Neutrophil (primary cell): ENCODE data around the gene RER1.

Experiments used
- H3K27ac ChIP-seq: fragments of 200-600 bp; sonication (generic); 2 replicates; pipeline ENCODE4 v1.5.1; 2016; ENCODE audit warnings: mild to moderate bottlenecking, moderate library complexity
- H3K27me3 ChIP-seq: fragments of 200-600 bp; sonication (generic); 2 replicates; pipeline ENCODE4 v1.6.0; 2016; ENCODE audit warnings: mild to moderate bottlenecking
- H3K36me3 ChIP-seq: fragments of 200-600 bp; sonication (generic); 2 replicates; pipeline ENCODE4 v1.5.1; 2017
- H3K4me1 ChIP-seq, 2 experiments: fragments of 200-600 bp in 1 of 2; sonication (generic) in 1 of 2; 1 replicate in 1 of 2; 2 replicates in 1 of 2; pipeline versions ENCODE4 v1.5.1 to v1.6.1; 2013 to 2016; ENCODE audit warnings: low read depth in 1 of 2, low read length in 1 of 2, mild to moderate bottlenecking in 1 of 2, moderate library complexity in 1 of 2; ENCODE audit not compliant: control insufficient read depth in 1 of 2, insufficient read depth in 1 of 2
- H3K4me3 ChIP-seq, 2 experiments: fragments of 200-600 bp in 1 of 2; sonication (generic) in 1 of 2; 1 replicate in 1 of 2; 2 replicates in 1 of 2; pipeline ENCODE4 v1.5.1; 2013 to 2016; ENCODE audit warnings: low read depth in 1 of 2, low read length in 1 of 2, mild to moderate bottlenecking in 1 of 2, moderate library complexity in 1 of 2
- H3K9me3 ChIP-seq: fragments of 200-600 bp; sonication (generic); 2 replicates; pipeline ENCODE4 v1.5.1; 2016
- TF ChIP-seq, protein P1 (sequence below): fragments of 200-600 bp; sonication (generic); IDR thresholded peaks from 2 replicates; pipeline ENCODE4 v1.5.1; 2016; ENCODE audit warnings: antibody characterized with exemption

RER1 gene

DNA sequence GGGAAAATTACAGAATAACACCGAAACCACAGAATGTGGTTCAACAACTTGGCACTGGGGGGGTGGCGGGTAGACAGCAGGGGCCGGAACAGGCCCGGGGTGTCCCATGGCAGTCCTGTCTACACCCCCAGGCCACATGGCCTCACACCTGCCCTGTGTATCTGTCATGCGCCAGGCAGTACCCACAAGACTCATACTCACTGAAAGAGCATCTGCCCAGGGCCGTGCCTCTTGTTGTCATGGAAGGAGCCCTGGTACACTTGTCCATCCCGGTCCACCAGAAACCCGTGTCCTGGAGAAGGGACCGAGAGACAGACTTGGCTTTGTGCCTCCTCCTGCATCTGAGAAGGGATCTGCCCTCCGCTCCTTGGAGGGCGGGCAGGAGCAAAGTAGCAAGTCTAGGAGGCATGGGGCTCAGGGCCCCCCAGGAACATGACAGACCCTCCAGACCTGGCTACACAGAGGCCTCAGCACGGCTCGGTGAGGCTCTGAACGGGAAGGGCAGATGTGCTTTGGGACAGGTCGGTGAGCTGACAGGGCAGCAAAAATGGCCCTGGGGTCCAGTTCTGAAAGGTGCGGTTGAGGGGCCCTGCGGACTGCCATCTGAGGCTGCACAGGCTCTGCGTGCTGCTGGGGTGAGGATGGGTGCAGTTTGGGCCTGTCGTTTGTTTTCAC is 5.9 kb upstream of the RER1 start:
- H3K9me3 ChIP-seq = no peaks in the 10 kb centered on the region
- no peaks in the 10 kb centered on the region for H3K36me3 ChIP-seq
- H3K4me3 ChIP-seq = no peak overlapping the region
- no peaks in the 10 kb centered on the region for H3K27me3 ChIP-seq
- peaks cover 6 to 7% of the 10 kb centered on the region in 2 experiments for H3K4me1 ChIP-seq
- TF ChIP-seq, protein P1, sequence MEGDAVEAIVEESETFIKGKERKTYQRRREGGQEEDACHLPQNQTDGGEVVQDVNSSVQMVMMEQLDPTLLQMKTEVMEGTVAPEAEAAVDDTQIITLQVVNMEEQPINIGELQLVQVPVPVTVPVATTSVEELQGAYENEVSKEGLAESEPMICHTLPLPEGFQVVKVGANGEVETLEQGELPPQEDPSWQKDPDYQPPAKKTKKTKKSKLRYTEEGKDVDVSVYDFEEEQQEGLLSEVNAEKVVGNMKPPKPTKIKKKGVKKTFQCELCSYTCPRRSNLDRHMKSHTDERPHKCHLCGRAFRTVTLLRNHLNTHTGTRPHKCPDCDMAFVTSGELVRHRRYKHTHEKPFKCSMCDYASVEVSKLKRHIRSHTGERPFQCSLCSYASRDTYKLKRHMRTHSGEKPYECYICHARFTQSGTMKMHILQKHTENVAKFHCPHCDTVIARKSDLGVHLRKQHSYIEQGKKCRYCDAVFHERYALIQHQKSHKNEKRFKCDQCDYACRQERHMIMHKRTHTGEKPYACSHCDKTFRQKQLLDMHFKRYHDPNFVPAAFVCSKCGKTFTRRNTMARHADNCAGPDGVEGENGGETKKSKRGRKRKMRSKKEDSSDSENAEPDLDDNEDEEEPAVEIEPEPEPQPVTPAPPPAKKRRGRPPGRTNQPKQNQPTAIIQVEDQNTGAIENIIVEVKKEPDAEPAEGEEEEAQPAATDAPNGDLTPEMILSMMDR = no peak
- H3K27ac ChIP-seq = no peak overlapping the region

GRCh38 chr1:2386636-2387611 is 4.7 kb upstream of the RER1 start:
- no peaks in the 10 kb centered on the region for H3K9me3 ChIP-seq
- H3K27ac ChIP-seq = no peak overlapping the region
- H3K4me3 ChIP-seq = no peak overlapping the region
- H3K27me3 ChIP-seq = no peaks in the 10 kb centered on the region
- TF ChIP-seq, protein P1 = no peak
- H3K36me3 ChIP-seq = no peaks in the 10 kb centered on the region
- H3K4me1 ChIP-seq = peaks cover 11 to 13% of the 10 kb centered on the region in 2 experiments

- TF ChIP-seq, protein P1 = no peak
- peaks cover 24 to 26% of the 10 kb centered on the region in 2 experiments for H3K4me1 ChIP-seq
- H3K27me3 ChIP-seq = no peaks in the 10 kb centered on the region
- H3K36me3 ChIP-seq = peaks cover 6% of the 10 kb centered on the region
- H3K4me3 ChIP-seq = no peak overlapping the region
- H3K9me3 ChIP-seq = no peaks in the 10 kb centered on the region
- no peak overlapping the region for H3K27ac ChIP-seq
Observed at GRCh38 chr1:2388004-2388913, 3.4 kb upstream of the RER1 start.

GRCh38 chr1:2389644-2390043 is 2.0 kb upstream of the RER1 start:
- Histone ChIP-seq H3K27me3 (no peaks in the 10 kb centered on the region), H3K9me3 (no peaks in the 10 kb centered on the region), H3K4me3 (no peak overlapping the region), H3K27ac (no peak overlapping the region), H3K4me1 (peaks cover 26 to 31% of the 10 kb centered on the region in 2 experiments), H3K36me3 (peaks cover 17% of the 10 kb centered on the region)
- TF ChIP-seq, protein P1 = no peak

DNA sequence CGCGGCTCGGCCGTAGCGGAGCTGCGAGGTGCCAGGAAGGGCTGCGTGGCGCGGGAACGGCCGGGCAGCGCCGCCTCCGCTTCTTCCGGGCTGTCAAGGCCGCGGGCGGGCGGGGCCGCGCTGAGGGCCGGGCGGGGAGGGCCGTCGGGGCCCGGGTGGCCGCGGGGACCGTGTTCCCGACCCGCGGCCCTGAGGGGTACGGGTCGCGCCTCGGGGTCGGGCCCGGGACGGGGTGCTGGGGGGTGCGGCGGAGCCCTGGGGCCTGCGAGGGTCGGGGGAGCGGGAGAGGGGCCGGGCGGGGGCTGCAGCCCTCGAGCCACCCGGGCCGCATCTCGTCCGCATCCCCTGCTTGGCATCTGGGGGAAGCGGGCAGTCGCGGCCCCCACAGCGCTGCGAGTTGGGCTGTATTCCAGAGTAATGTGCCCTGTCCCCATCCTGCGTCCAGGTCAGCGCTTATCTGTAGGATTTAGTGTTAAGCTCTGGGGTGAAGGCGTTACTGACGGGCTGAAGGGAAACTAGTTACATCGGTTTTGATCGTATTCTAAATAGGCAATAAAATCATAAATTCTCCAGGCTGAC is 379 bp downstream of the RER1 start:
- Histone ChIP-seq H3K36me3 (peaks cover 41% of the 10 kb centered on the region), H3K27ac (peak overlapping the region; percentile 95), H3K4me3 (peak overlapping the region; percentile 84 to 95), H3K9me3 (no peaks in the 10 kb centered on the region), H3K4me1 (peaks cover 26 to 31% of the 10 kb centered on the region in 2 experiments), H3K27me3 (no peaks in the 10 kb centered on the region)
- TF ChIP-seq, protein P1 = no peak
